ENCODE results near the gene ANKRD29. TPM values are rescaled to one million over a fixed set of nuclear protein-coding genes. Genes with fewer than 3 reads are reported as not detected.

ANKRD29 gene
- total and polyA plus RNA-seq, 3 donors from 2014 or later, result 9.1 to 23.5 (median 17.5) TPM

DNA sequence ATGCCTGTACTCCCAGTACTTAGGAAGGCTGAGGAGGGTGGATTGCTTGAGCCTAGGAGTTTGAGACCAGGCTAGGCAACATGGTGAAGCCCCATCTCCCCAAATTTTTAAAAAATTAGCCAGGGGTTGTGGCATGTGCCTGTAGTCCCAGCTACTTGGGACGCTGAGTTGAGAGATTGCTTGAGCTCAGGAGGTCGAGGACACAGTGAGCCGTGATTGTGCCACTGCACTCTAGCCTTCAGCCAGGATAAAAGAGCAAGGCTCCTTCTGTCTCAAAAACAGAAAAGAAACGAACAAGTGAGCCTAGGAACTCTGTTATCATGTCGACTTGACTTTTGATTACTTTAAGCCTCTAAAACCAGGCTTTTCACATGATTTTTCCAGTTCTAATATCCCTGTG lies 90.1 kb downstream of the ANKRD29 start:
- intact Hi-C loops (cut with DNase I; ENCODE audit: low total_unique reads), result no loop called here
- peak overlapping the region in 1 of 2 donors; percentile 8 for H3K27ac ChIP-seq
- no peaks in the 10 kb centered on the region for H3K9me3 ChIP-seq
- 48 to 50% methylated on average over 5 of the region's 5 CpGs for WGBS, 2 donors
- peaks cover 3% of the 10 kb centered on the region for H3K4me1 ChIP-seq
- no peak overlapping the region for H3K4me3 ChIP-seq
- no peak for DNase-seq
- H3K27me3 ChIP-seq, result no peaks in the 10 kb centered on the region
- H3K36me3 ChIP-seq (ENCODE audit: low read depth, missing control alignments), result no peaks in the 10 kb centered on the region
- TF ChIP-seq, protein P1, sequence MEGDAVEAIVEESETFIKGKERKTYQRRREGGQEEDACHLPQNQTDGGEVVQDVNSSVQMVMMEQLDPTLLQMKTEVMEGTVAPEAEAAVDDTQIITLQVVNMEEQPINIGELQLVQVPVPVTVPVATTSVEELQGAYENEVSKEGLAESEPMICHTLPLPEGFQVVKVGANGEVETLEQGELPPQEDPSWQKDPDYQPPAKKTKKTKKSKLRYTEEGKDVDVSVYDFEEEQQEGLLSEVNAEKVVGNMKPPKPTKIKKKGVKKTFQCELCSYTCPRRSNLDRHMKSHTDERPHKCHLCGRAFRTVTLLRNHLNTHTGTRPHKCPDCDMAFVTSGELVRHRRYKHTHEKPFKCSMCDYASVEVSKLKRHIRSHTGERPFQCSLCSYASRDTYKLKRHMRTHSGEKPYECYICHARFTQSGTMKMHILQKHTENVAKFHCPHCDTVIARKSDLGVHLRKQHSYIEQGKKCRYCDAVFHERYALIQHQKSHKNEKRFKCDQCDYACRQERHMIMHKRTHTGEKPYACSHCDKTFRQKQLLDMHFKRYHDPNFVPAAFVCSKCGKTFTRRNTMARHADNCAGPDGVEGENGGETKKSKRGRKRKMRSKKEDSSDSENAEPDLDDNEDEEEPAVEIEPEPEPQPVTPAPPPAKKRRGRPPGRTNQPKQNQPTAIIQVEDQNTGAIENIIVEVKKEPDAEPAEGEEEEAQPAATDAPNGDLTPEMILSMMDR (IDR thresholded peaks at IDR 0.05), result no peak
- no peak for TF ChIP-seq POLR2A (IDR thresholded peaks at IDR 0.05)

DNA sequence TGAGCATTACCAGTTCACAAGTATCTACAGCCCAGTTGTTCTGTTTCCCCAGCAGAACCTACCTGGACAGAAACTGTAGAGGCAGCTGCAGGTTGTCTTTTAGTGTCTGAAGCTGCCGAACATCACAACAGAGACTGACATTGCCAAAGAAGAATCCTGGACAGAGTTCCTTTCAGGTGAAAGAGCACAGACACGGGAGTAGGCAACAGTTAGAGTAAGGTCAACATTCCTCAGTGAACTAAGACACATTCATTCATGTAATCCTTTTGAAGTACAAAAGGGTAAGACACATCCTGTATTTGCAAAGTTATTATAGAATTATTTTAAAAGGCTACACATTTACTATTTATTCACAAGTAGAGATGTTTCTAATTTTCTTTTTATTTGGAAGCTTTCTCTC lies 90.7 kb downstream of the ANKRD29 start:
- H3K9me3 ChIP-seq, result no peaks in the 10 kb centered on the region
- no peaks in the 10 kb centered on the region for H3K36me3 ChIP-seq (ENCODE audit: low read depth, missing control alignments)
- H3K27ac ChIP-seq, result peak overlapping the region in 1 of 2 donors; percentile 8

DNA sequence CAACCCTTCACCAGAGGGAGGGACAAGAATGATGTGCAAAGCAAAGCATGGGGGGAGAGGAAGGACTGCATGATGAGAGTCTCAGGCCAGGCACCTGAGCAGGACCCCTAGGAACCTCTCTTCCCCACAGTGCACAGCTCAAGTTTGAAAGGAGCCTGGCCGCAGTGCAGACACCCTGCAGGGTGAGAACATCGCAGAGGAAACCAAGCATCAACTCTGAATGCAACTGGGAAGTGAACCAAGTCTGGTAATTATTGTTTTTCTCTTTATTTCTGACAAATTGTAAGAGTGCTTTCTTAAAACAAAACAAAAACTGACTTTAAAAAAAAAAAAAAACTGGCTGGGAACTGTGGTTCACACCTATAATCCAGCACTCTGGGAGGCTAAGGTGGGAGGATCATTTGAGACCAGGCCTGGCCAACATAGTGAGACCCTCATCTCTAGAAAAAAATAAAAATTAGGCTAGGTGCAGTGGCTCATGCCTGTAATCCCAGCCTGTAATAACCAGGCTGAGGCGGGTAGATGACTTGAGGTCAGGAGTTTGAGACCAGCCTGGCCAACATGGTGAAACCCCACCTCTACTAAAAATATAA lies 91.7 kb downstream of the ANKRD29 start:
- Histone ChIP-seq H3K27ac (no peak overlapping the region), H3K36me3 (ENCODE audit: low read depth, missing control alignments) (no peaks in the 10 kb centered on the region), H3K4me3 (no peak overlapping the region), H3K9me3 (no peaks in the 10 kb centered on the region), H3K4me1 (peaks cover 3% of the 10 kb centered on the region), H3K27me3 (no peaks in the 10 kb centered on the region)
- TF ChIP-seq, protein P1 (IDR thresholded peaks at IDR 0.05), result no peak
- TF ChIP-seq POLR2A (IDR thresholded peaks at IDR 0.05), result no peak
- intact Hi-C loops (cut with DNase I; ENCODE audit: low total_unique reads), result no loop called here
- DNase-seq, result no peak
- WGBS, 2 donors, result 65 to 97% methylated on average over 3 of the region's 3 CpGs

More for the DNA sequence above, 90.7 kb downstream of the ANKRD29 start:
- intact Hi-C loops (cut with DNase I; ENCODE audit: low total_unique reads), result no loop called here
- Histone ChIP-seq H3K27me3 (no peaks in the 10 kb centered on the region), H3K4me3 (no peak overlapping the region), H3K4me1 (peaks cover 3% of the 10 kb centered on the region)
- 65 to 69% methylated on average over 2 of the region's 2 CpGs for whole genome bisulfite sequencing, 2 donors
- TF ChIP-seq POLR2A (IDR thresholded peaks at IDR 0.05), result no peak
- TF ChIP-seq, protein P1 (IDR thresholded peaks at IDR 0.05), result no peak
- DNase-seq, result no peak

DNA sequence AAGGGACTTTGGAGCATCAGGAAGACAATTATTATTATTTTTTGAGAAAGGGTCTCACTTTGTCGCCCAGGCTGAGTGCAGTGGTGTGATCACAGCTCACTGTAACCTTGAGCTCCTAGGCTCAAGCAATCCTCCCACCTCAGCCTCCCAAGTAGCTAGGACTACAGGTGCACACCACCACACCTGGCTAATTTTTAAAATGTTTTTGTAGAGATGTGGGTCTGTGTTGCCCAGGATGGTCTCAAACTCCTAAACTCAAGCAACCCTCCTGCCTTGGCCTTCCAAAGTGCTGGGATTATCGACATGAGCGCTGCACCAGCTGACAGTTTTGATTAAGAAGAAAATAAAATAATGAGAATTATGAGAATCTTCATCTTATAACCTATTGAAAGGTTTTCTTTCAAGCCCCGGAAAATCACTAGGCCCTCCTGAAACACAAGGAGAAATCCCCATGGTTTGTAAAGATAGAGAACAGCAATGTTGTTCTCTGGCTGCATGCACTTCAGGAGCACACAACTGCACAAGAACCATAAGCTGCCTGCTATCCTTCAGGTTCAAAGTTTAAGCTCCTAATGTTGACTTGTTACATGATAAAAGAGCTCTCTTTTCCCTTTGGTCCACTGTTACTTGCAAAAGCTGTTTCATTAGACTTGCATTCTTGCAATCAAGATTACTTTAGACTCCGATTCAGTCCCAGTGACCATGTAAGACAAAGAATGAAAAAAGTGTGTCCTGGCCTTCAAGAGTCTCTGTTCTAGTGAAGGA lies 93.2 kb downstream of the ANKRD29 start:
- WGBS, 2 donors, result 92 to 93% methylated on average over 5 of the region's 5 CpGs
- TF ChIP-seq, protein P1 (IDR thresholded peaks at IDR 0.05), result no peak
- TF ChIP-seq POLR2A (IDR thresholded peaks at IDR 0.05), result no peak
- H3K9me3 ChIP-seq, result no peaks in the 10 kb centered on the region
- intact Hi-C loops (cut with DNase I; ENCODE audit: low total_unique reads), result no loop called here
- H3K4me1 ChIP-seq, result peaks cover 3% of the 10 kb centered on the region
- H3K27ac ChIP-seq, result no peak overlapping the region
- DNase-seq, result no peak
- no peaks in the 10 kb centered on the region for H3K36me3 ChIP-seq (ENCODE audit: low read depth, missing control alignments)
- no peaks in the 10 kb centered on the region for H3K27me3 ChIP-seq
- H3K4me3 ChIP-seq, result no peak overlapping the region

Data from testis (tissue), 3 donors.